ENCODE measurements around the gene COG5. TPM values are rescaled to one million over a fixed set of nuclear protein-coding genes. Genes with fewer than 3 reads are reported as not detected.

The COG5 gene
- total RNA-seq, 2 experiments from 2014 or later = 40.9 to 60.2 TPM

DNA sequence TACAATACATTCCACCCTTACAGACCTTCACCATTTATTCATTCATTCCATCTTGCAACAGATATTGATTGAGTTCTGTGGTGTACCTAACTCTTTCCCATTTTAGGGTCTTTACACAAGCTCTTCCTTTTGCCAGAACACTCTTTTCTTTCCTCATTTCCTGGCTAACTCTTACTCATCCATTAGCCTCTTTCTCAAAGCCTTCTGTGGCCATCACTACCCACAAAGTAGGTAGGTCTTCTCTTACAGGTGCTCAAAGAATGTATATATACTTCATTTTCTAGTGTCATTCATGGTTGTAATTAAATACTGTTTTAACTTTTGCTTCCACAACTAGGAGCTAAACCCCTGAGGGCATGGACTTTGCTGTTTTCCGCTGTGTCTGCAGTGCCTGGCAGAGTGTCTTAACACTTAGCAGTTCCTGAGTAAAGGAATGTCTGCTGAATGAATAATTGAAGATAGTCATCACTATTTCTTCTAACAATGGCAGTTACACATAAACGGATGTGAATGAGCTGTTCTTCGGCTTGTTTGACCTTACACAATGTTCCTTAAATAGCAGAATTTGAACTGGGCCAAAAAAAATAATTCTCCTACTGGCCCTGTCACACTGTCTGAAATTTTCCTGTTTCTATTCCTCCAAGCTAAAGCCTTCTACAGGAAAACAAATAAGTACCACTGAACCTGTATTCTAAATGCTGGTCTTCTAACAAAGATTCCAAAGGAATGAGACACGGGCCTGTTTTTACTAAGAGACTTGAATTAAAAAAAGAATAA is 31.4 kb upstream of the COG5 start:
- Histone ChIP-seq H3K27ac (ENCODE audit: low read depth, low read length, poor library complexity, severe bottlenecking) (no peak overlapping the region), H2AFZ (ENCODE audit: low read length) (no peak overlapping the region), H3K4me3 (ENCODE audit: low read depth, low read length, poor library complexity, severe bottlenecking) (no peak overlapping the region), H3K9me3 (ENCODE audit: low read length) (no peaks in the 10 kb centered on the region), H3K4me1 (ENCODE audit: insufficient read depth, low read length, poor library complexity, severe bottlenecking) (no peaks in the 10 kb centered on the region), H4K20me1 (ENCODE audit: insufficient read depth, low read length) (no peaks in the 10 kb centered on the region), H3K9me2 (ENCODE audit: insufficient read depth, low read length) (no peaks in the 10 kb centered on the region), H3K79me2 (ENCODE audit: insufficient read depth, low read depth, low read length) (no peaks in the 10 kb centered on the region), H3K36me3 (ENCODE audit: insufficient read depth, low read length) (0 out of 2 replicates have a peak, but pooled peaks cover 10% of the 10 kb centered on the region), H3K4me2 (ENCODE audit: low read length) (no peak overlapping the region)
- BruUV-seq (replicated peaks) = no TSS peak
- intact Hi-C loops (cut with micrococcal nuclease; ENCODE audit: unreplicated experiment) = no loop called here
- CTCF ChIA-PET (ENCODE audit: unreplicated experiment) = no interaction called here
- POLR2A ChIA-PET = interaction anchor here (0.6 to 1.0 kb wide), 2 partner anchors 10 to 308 kb away, joined by 3 to 6 read pairs; no protein-coding TSS in a partner anchor
- TF ChIP-seq, protein P1, sequence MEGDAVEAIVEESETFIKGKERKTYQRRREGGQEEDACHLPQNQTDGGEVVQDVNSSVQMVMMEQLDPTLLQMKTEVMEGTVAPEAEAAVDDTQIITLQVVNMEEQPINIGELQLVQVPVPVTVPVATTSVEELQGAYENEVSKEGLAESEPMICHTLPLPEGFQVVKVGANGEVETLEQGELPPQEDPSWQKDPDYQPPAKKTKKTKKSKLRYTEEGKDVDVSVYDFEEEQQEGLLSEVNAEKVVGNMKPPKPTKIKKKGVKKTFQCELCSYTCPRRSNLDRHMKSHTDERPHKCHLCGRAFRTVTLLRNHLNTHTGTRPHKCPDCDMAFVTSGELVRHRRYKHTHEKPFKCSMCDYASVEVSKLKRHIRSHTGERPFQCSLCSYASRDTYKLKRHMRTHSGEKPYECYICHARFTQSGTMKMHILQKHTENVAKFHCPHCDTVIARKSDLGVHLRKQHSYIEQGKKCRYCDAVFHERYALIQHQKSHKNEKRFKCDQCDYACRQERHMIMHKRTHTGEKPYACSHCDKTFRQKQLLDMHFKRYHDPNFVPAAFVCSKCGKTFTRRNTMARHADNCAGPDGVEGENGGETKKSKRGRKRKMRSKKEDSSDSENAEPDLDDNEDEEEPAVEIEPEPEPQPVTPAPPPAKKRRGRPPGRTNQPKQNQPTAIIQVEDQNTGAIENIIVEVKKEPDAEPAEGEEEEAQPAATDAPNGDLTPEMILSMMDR (conservative IDR thresholded peaks at IDR 0.05; ENCODE audit: low read length) = no peak
- TF ChIP-seq EZH2phosphoT487 (IDR thresholded peaks at IDR 0.05; ENCODE audit: borderline replicate concordance, low read depth, low read length) = no peak
- no peak for DNase-seq (ENCODE audit: low spot score)

DNA sequence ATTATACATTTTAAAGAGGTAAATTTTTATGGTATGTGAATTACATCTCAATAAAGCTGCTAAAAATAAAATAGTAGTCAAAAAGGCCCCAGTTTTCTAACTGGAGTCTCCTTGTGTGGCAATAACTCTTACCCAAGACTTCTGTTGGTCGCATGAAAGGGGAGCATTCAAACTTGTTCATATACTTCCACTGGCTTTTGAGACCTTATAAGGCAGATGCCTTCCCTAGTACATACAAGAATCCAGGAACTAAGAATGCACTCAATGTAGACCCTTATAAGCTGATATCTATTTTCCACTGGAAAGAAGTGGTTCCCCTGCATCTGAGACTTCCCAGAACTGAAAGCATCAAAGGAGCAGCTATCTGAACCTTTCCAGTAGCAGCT is 29.3 kb upstream of the COG5 start:
- Histone ChIP-seq H3K27ac (ENCODE audit: low read depth, low read length, poor library complexity, severe bottlenecking) (no peak overlapping the region), H3K36me3 (ENCODE audit: insufficient read depth, low read length) (0 out of 2 replicates have a peak, but pooled peaks cover 10% of the 10 kb centered on the region), H2AFZ (ENCODE audit: low read length) (no peak overlapping the region), H3K9me3 (ENCODE audit: low read length) (no peaks in the 10 kb centered on the region), H4K20me1 (ENCODE audit: insufficient read depth, low read length) (no peaks in the 10 kb centered on the region), H3K9me2 (ENCODE audit: insufficient read depth, low read length) (no peaks in the 10 kb centered on the region), H3K4me3 (ENCODE audit: low read depth, low read length, poor library complexity, severe bottlenecking) (no peak overlapping the region), H3K79me2 (ENCODE audit: insufficient read depth, low read depth, low read length) (no peaks in the 10 kb centered on the region), H3K4me2 (ENCODE audit: low read length) (no peak overlapping the region), H3K4me1 (ENCODE audit: insufficient read depth, low read length, poor library complexity, severe bottlenecking) (no peaks in the 10 kb centered on the region)
- ChIA-PET POLR2A (no interaction called here), CTCF (ENCODE audit: unreplicated experiment) (no interaction called here)
- TF ChIP-seq EZH2phosphoT487 (IDR thresholded peaks at IDR 0.05; ENCODE audit: borderline replicate concordance, low read depth, low read length) = no peak
- TF ChIP-seq, protein P1 (conservative IDR thresholded peaks at IDR 0.05; ENCODE audit: low read length) = no peak
- no peak for DNase-seq (ENCODE audit: low spot score)
- intact Hi-C loops (cut with micrococcal nuclease; ENCODE audit: unreplicated experiment) = no loop called here
- no TSS peak for BruUV-seq (replicated peaks)

DNA sequence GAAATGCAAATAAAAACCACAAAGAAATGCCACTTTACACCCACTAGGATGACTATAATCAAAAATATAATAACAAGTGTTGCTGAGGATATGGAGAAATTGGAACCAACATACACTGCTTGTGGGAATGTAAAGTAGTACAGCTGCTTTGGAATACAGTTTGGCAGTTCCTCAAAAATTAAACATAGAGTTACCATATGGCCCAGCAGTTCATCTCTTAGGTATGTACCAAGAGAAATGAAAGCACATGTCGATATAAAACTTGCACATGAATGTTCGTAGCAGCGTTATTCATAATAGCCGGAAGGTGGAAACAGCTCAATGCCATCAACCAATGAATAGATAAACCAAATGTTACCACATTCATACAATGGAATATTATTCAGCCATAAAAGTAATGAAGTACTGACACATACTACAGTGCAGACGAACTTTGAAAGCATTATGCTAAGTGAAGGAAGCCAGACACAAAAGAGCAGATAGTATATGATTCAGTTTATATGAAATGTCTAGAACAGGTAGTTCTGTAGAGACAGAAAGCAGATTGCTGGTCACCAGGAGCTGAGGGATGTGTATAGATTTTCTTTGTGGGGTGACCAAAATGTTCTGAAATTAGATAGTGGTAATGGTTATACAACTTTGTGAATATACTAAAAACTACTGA is 28.8 kb upstream of the COG5 start:
- H3K36me3 ChIP-seq (ENCODE audit: insufficient read depth, low read length) = 0 out of 2 replicates have a peak, but pooled peaks cover 10% of the 10 kb centered on the region
- TF ChIP-seq, protein P1 (conservative IDR thresholded peaks at IDR 0.05; ENCODE audit: low read length) = no peak
- no peak for TF ChIP-seq EZH2phosphoT487 (IDR thresholded peaks at IDR 0.05; ENCODE audit: borderline replicate concordance, low read depth, low read length)
- no peaks in the 10 kb centered on the region for H4K20me1 ChIP-seq (ENCODE audit: insufficient read depth, low read length)
- intact Hi-C loops (cut with micrococcal nuclease; ENCODE audit: unreplicated experiment) = no loop called here
- H3K27ac ChIP-seq (ENCODE audit: low read depth, low read length, poor library complexity, severe bottlenecking) = no peak overlapping the region
- CTCF ChIA-PET (ENCODE audit: unreplicated experiment) = no interaction called here
- no peak for DNase-seq (ENCODE audit: low spot score)
- no peaks in the 10 kb centered on the region for H3K79me2 ChIP-seq (ENCODE audit: insufficient read depth, low read depth, low read length)
- H3K4me3 ChIP-seq (ENCODE audit: low read depth, low read length, poor library complexity, severe bottlenecking) = no peak overlapping the region
- no peak overlapping the region for H3K4me2 ChIP-seq (ENCODE audit: low read length)
- H3K9me2 ChIP-seq (ENCODE audit: insufficient read depth, low read length) = no peaks in the 10 kb centered on the region
- no peak overlapping the region for H2AFZ ChIP-seq (ENCODE audit: low read length)
- H3K9me3 ChIP-seq (ENCODE audit: low read length) = no peaks in the 10 kb centered on the region
- no peaks in the 10 kb centered on the region for H3K4me1 ChIP-seq (ENCODE audit: insufficient read depth, low read length, poor library complexity, severe bottlenecking)
- no TSS peak for BruUV-seq (replicated peaks)
- POLR2A ChIA-PET = interaction anchor here (0.9 kb wide), 2 partner anchors 9 to 19 kb away, joined by 3 read pairs; no protein-coding TSS in a partner anchor

Measured in OCI-LY7 (cell line).